ENCODE results near the gene F5.
"Not testable (repeated sequence)": the region's sequence is repeated elsewhere in the genome, so short reads cannot be mapped to it uniquely, and the experiment has no call there.

Gene F5

GRCh38 chr1:169511316-169512005, 74.8 kb downstream of the F5 start:
- no peak for DNase-seq (ENCODE audit: low read depth in 2 of 2)

- DNase-seq (ENCODE audit: low read depth in 2 of 2), result no peak
Measured at GRCh38 chr1:169510060-169510459, 76.2 kb downstream of the F5 start.

GRCh38 chr1:169509354-169509753, 76.9 kb downstream of the F5 start:
- DNase-seq (ENCODE audit: low read depth in 2 of 2), result no peak

GRCh38 chr1:169508432-169509338, 77.6 kb downstream of the F5 start:
- DNase-seq (ENCODE audit: low read depth in 2 of 2), result no peak

GRCh38 chr1:169507413-169507812, 78.9 kb downstream of the F5 start:
- no peak for DNase-seq (ENCODE audit: low read depth in 2 of 2)

GRCh38 chr1:169503601-169504000, 82.7 kb downstream of the F5 start:
- not testable (repeated sequence) for DNase-seq (ENCODE audit: low read depth in 2 of 2)

- no peak for DNase-seq (ENCODE audit: low read depth in 2 of 2)
Measured at GRCh38 chr1:169499807-169500206, 86.5 kb downstream of the F5 start.

- no peak for DNase-seq (ENCODE audit: low read depth in 2 of 2)
Measured at GRCh38 chr1:169497317-169497716, 89.0 kb downstream of the F5 start.

GRCh38 chr1:169495916-169496315, 90.4 kb downstream of the F5 start:
- DNase-seq (ENCODE audit: low read depth in 2 of 2), result no peak

GRCh38 chr1:169495046-169495775, 91.1 kb downstream of the F5 start:
- DNase-seq (ENCODE audit: low read depth in 2 of 2), result no peak

- no peak for DNase-seq (ENCODE audit: low read depth in 2 of 2)
Measured at GRCh38 chr1:169494343-169494742, 91.9 kb downstream of the F5 start.

GRCh38 chr1:169493251-169493650, 93.0 kb downstream of the F5 start:
- no peak for DNase-seq (ENCODE audit: low read depth in 2 of 2)

- DNase-seq (ENCODE audit: low read depth in 2 of 2), result no peak
Measured at GRCh38 chr1:169491845-169492281, 94.4 kb downstream of the F5 start.

GRCh38 chr1:169488157-169488556, 98.1 kb downstream of the F5 start:
- DNase-seq (ENCODE audit: low read depth in 2 of 2), result no peak

- no peak for DNase-seq (ENCODE audit: low read depth in 2 of 2)
Measured at GRCh38 chr1:169487561-169487960, 98.7 kb downstream of the F5 start.

GRCh38 chr1:169487133-169487532, 99.1 kb downstream of the F5 start:
- DNase-seq (ENCODE audit: low read depth in 2 of 2), result no peak

- DNase-seq (ENCODE audit: low read depth in 2 of 2), result no peak
Measured at GRCh38 chr1:169486281-169487051, 99.8 kb downstream of the F5 start.

- peak; percentile 85 to 90 for DNase-seq (ENCODE audit: low read depth in 2 of 2)
Measured at GRCh38 chr1:169485431-169486280, 100.6 kb downstream of the F5 start, which contains the start of gene SLC19A2. Gene SLC19A2, minus strand, starts transcription at chr1:169485944. Its CDS starts 178 bp downstream, at chr1:169485766.

- peak in 1 of 2 donors; percentile 6 for DNase-seq (ENCODE audit: low read depth in 2 of 2)
Measured at GRCh38 chr1:169484683-169485430, 101.4 kb downstream of the F5 start.

- no peak for DNase-seq (ENCODE audit: low read depth in 2 of 2)
Measured at GRCh38 chr1:169484101-169484500, 102.2 kb downstream of the F5 start.

Data from stimulated activated CD8-positive, alpha-beta memory T cell treated with anti-CD3 and anti-CD28 coated beads, Interleukin-15, amount 100 ng/mL, for 4 hours (primary cell).